ENCODE results near the gene SRGAP1. TPM values are rescaled to one million over a fixed set of nuclear protein-coding genes. Genes with fewer than 3 reads are reported as not detected.

The SRGAP1 gene
- polyA plus RNA-seq, 1 donor from 2014 or later = 4.8 TPM

DNA sequence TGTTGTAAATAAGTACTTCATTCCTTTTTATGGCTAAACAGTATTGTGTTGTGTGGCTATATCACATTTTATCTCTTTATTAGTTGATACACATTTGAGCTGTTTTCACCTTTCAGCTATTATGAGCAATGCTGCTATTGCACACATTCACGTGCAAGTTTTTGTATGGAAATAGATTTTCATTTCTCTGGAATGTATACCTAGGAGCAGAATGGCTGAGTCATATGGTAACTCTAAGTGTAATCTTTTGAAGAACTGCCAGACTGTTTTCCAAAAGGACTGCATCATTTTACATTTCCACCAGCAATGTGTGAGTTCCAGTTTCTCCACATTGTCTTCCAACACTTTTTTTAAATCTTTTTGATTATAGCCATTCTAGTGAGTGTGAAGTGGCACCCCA, 134.0 kb downstream of the SRGAP1 start:
- Histone ChIP-seq H3K4me3 (ENCODE audit: low read length) (no peak overlapping the region), H3K9me2 (ENCODE audit: insufficient read depth, low read length) (no peaks in the 10 kb centered on the region), H4K20me1 (ENCODE audit: insufficient read depth) (no peaks in the 10 kb centered on the region), H3K79me2 (replicated peaks; ENCODE audit: insufficient read depth, low read length) (no peaks in the 10 kb centered on the region), H3K36me3 (ENCODE audit: insufficient read depth, low read length) (no peaks in the 10 kb centered on the region), H3K9me3 (ENCODE audit: low read length) (no peaks in the 10 kb centered on the region), H3K27me3 (ENCODE audit: insufficient read depth, low read depth, low read length) (no peaks in the 10 kb centered on the region), H3K27ac (ENCODE audit: low read length) (no peak overlapping the region), H3K4me2 (ENCODE audit: low read length) (no peak overlapping the region), H3K9ac (ENCODE audit: low read length) (no peak overlapping the region), H3F3A (ENCODE audit: insufficient read depth, low read length, poor library complexity, severe bottlenecking) (no peaks in the 10 kb centered on the region), H2AFZ (ENCODE audit: low read depth, low read length) (no peak overlapping the region)
- no peak for TF ChIP-seq POLR2AphosphoS5 (IDR thresholded peaks at IDR 0.05)
- no peak for TF ChIP-seq MXI1 (conservative IDR thresholded peaks at IDR 0.05; ENCODE audit: poor library complexity, severe bottlenecking)
- TF ChIP-seq TAF1 (IDR thresholded peaks at IDR 0.05; ENCODE audit: low read depth) = no peak
- TF ChIP-seq RAD21 (conservative IDR thresholded peaks at IDR 0.05) = no peak
- no peak for TF ChIP-seq EZH2 (IDR thresholded peaks at IDR 0.05; ENCODE audit: borderline replicate concordance, insufficient read depth, low read length, poor library complexity, severe bottlenecking)
- TF ChIP-seq, protein P1, sequence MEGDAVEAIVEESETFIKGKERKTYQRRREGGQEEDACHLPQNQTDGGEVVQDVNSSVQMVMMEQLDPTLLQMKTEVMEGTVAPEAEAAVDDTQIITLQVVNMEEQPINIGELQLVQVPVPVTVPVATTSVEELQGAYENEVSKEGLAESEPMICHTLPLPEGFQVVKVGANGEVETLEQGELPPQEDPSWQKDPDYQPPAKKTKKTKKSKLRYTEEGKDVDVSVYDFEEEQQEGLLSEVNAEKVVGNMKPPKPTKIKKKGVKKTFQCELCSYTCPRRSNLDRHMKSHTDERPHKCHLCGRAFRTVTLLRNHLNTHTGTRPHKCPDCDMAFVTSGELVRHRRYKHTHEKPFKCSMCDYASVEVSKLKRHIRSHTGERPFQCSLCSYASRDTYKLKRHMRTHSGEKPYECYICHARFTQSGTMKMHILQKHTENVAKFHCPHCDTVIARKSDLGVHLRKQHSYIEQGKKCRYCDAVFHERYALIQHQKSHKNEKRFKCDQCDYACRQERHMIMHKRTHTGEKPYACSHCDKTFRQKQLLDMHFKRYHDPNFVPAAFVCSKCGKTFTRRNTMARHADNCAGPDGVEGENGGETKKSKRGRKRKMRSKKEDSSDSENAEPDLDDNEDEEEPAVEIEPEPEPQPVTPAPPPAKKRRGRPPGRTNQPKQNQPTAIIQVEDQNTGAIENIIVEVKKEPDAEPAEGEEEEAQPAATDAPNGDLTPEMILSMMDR (IDR thresholded peaks at IDR 0.05; ENCODE audit: poor library complexity, severe bottlenecking) = no peak
- TF ChIP-seq, protein P2, sequence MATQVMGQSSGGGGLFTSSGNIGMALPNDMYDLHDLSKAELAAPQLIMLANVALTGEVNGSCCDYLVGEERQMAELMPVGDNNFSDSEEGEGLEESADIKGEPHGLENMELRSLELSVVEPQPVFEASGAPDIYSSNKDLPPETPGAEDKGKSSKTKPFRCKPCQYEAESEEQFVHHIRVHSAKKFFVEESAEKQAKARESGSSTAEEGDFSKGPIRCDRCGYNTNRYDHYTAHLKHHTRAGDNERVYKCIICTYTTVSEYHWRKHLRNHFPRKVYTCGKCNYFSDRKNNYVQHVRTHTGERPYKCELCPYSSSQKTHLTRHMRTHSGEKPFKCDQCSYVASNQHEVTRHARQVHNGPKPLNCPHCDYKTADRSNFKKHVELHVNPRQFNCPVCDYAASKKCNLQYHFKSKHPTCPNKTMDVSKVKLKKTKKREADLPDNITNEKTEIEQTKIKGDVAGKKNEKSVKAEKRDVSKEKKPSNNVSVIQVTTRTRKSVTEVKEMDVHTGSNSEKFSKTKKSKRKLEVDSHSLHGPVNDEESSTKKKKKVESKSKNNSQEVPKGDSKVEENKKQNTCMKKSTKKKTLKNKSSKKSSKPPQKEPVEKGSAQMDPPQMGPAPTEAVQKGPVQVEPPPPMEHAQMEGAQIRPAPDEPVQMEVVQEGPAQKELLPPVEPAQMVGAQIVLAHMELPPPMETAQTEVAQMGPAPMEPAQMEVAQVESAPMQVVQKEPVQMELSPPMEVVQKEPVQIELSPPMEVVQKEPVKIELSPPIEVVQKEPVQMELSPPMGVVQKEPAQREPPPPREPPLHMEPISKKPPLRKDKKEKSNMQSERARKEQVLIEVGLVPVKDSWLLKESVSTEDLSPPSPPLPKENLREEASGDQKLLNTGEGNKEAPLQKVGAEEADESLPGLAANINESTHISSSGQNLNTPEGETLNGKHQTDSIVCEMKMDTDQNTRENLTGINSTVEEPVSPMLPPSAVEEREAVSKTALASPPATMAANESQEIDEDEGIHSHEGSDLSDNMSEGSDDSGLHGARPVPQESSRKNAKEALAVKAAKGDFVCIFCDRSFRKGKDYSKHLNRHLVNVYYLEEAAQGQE (IDR thresholded peaks at IDR 0.05; ENCODE audit: borderline replicate concordance) = no peak
- no peak for TF ChIP-seq EP300 (conservative IDR thresholded peaks at IDR 0.05; ENCODE audit: poor library complexity, severe bottlenecking)
- TF ChIP-seq SMC3 (conservative IDR thresholded peaks at IDR 0.05; ENCODE audit: poor library complexity) = no peak

DNA sequence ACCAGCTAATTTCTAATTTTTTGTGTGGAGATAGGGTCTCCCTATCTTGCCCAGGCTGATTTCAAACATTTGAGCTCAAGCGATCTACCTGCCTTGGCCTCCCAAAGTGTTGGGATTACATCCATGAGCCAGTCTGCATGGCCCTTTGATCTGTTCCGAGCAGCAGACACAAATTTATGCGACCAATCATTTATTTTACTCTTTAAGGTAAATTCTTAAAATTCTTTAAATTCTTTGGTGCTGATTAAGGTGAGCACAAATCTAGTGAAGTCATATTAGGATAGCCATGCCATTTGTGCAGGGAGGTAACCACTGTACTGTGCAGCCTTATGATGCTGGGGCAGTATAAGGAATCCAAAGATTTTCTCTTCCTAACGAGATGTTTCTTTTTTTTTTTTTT, 135.7 kb downstream of the SRGAP1 start:
- H3K9me2 ChIP-seq (ENCODE audit: insufficient read depth, low read length) = no peaks in the 10 kb centered on the region
- TF ChIP-seq RAD21 (conservative IDR thresholded peaks at IDR 0.05) (no peak), EP300 (conservative IDR thresholded peaks at IDR 0.05; ENCODE audit: poor library complexity, severe bottlenecking) (no peak), MXI1 (conservative IDR thresholded peaks at IDR 0.05; ENCODE audit: poor library complexity, severe bottlenecking) (no peak), SMC3 (conservative IDR thresholded peaks at IDR 0.05; ENCODE audit: poor library complexity) (no peak), EZH2 (IDR thresholded peaks at IDR 0.05; ENCODE audit: borderline replicate concordance, insufficient read depth, low read length, poor library complexity, severe bottlenecking) (no peak), POLR2AphosphoS5 (IDR thresholded peaks at IDR 0.05) (no peak), TAF1 (IDR thresholded peaks at IDR 0.05; ENCODE audit: low read depth) (no peak)
- TF ChIP-seq, protein P1 (IDR thresholded peaks at IDR 0.05; ENCODE audit: poor library complexity, severe bottlenecking) = no peak
- TF ChIP-seq, protein P2 (IDR thresholded peaks at IDR 0.05; ENCODE audit: borderline replicate concordance) = no peak
- no peaks in the 10 kb centered on the region for H3K79me2 ChIP-seq (replicated peaks; ENCODE audit: insufficient read depth, low read length)

More for the DNA sequence above, 135.7 kb downstream of the SRGAP1 start:
- H3K27ac ChIP-seq (ENCODE audit: low read length) = no peak overlapping the region
- H2AFZ ChIP-seq (ENCODE audit: low read depth, low read length) = no peak overlapping the region
- H3K4me2 ChIP-seq (ENCODE audit: low read length) = no peak overlapping the region
- H3K36me3 ChIP-seq (ENCODE audit: insufficient read depth, low read length) = peaks cover 5% of the 10 kb centered on the region
- H3F3A ChIP-seq (ENCODE audit: insufficient read depth, low read length, poor library complexity, severe bottlenecking) = no peaks in the 10 kb centered on the region
- H4K20me1 ChIP-seq (ENCODE audit: insufficient read depth) = no peaks in the 10 kb centered on the region
- no peak overlapping the region for H3K9ac ChIP-seq (ENCODE audit: low read length)
- no peaks in the 10 kb centered on the region for H3K9me3 ChIP-seq (ENCODE audit: low read length)
- H3K27me3 ChIP-seq (ENCODE audit: insufficient read depth, low read depth, low read length) = no peaks in the 10 kb centered on the region
- no peak overlapping the region for H3K4me3 ChIP-seq (ENCODE audit: low read length)

All from neural cell (in vitro differentiated cells).